ENCODE measurements around the gene FN3K.

FN3K gene

GRCh38 chr17:82703935-82704865 lies 31.2 kb upstream of the FN3K start:
- no peak for DNase-seq

DNA sequence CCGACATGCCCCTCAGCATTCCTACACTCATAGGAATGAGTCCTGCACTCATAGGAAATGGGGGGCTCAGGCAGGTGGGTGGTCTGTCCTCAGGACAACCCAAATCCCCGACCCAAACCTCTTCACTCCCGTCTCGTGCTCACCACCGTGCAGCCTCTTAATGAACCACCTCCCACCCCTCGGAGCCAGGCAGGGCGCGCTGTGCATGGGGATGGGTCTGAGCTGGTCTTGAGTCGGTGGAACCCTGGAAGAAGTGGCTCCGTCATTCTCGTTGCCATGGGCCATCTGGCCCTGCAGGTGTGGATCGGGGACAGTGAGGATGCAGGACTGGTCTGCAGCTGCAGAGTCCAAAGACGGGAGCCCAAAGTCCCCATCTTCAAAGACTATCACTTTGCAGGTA lies 30.5 kb upstream of the FN3K start:
- no peak for DNase-seq

DNA sequence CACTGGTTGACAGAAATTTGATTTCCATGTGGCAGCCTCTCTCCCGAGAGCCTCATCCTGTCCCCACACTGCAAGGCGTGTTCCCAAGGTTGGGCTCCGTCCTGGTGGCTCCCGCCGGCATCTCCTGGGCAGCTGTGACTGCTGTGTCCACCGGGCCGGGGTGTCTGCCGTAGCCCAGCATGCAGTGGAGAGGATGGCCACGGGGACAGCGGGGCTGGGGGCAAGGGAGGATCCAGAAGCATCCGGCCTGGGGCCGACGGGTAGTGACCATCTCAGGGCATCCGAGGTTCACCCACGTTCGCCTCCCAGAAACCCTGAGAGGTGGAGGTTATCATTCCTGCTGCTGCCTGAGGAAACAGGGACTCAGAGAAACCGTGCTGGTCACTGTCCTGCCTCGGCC lies 29.7 kb upstream of the FN3K start:
- DNase-seq: no peak

GRCh38 chr17:82709024-82709675 lies 26.3 kb upstream of the FN3K start:
- no peak for DNase-seq

DNA sequence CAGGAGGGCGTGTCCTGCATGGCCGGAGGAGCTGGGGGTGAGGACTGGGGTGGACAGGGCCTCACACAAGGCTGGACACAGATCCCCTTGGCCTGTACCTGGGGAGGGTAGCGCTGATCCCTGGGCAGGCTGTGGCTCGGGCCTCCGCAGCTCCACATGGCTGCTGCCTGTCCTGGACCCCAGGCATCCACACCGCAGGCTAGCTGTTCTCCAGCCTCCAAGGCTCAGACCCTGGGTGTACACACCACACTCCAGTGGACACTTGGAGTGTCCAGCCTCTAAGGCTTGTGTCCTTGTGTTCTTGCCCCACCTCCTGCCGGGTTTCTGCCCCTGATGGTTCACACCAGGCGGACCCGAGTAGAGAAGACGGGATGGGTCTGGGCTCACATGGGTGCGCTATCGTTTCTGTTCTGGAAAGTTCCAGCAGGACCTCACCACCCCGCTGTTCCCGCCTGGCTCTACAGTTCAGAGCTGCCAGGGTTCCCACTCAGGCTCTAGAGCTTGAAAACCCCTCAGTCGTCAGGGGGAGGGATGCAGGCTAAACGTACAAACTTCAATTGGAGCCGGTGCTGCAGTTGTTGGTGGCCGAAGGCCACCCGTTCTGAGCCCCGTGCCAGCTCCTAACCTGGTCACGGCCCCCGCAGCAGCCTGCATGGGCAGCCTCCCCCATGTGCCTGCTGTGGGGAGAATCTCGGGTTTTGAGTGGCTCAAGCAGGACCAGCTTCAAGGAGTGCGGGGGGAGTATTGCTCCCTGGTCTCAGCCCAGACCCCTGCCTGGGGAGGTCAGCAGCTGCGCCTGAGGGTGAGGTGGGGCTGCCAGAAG lies 25.5 kb upstream of the FN3K start:
- DNase-seq: no peak

- no peak for DNase-seq
These were observed 24.7 kb upstream of the FN3K start for GRCh38 chr17:82710499-82711232.

GRCh38 chr17:82713071-82713723 lies 22.2 kb upstream of the FN3K start:
- no peak for DNase-seq

GRCh38 chr17:82716203-82717010 lies 19.0 kb upstream of the FN3K start, which contains the start of gene FN3KRP:
FN3KRP (plus strand) TSS chr17:82716706; CDS start chr17:82716756, 50 bp downstream.
- peak; percentile 94 for DNase-seq

GRCh38 chr17:82718986-82719685 lies 16.3 kb upstream of the FN3K start:
- DNase-seq: no peak

- DNase-seq: no peak
These were observed 15.2 kb upstream of the FN3K start for GRCh38 chr17:82720204-82720603.

DNA sequence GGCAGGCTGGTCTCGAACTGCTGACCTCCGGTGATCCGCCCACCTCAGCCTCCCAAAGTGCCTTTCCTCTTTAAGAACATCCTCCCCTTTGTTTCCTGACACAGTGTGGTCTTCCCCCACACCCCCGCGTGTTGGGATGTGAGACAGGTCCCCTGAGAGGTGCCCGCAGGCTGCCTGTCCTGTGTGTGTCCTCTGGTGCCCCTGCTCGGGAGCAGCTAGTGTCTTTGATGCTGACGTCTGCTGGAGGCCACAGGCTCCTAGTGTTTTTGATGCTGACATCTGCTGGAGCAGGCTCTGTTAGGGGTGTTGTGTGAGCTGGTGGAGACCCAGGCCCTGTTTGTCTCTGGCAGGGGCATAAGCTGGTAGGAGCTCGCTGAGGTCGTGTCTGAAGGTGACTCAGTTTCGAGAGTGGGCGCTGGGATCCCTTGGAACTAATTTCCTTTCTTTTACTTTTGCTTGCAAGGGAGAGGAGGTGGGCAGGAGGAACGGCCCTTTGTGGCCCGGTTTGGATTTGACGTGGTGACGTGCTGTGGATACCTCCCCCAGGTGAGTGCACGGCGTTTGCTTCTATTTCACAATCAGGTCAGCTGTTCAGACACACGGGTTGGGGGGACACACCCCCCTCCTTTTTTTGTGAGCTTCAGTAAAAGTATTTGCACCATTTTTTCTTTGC lies 12.9 kb upstream of the FN3K start:
- DNase-seq: no peak

- no peak for DNase-seq
These were observed 12.1 kb upstream of the FN3K start for GRCh38 chr17:82723169-82723807.

DNA sequence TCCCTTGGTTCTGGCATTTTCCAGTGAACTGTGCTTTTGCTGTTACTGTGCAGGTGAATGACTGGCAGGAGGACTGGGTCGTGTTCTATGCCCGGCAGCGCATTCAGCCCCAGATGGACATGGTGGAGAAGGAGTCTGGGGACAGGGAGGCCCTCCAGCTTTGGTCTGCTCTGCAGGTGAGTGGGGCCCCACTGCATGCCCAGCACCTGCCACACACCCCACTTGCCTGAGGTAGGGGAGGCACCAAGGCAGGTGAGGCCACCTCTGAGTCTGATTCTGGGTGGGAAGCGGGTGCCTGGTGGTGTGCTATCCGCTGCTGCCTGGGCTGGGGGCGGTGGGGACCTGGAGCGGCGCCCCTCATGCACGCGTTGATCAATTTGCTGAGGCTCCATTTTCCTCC lies 9.0 kb upstream of the FN3K start:
- DNase-seq: no peak

GRCh38 chr17:82729479-82730260 lies 5.7 kb upstream of the FN3K start:
- no peak for DNase-seq

DNA sequence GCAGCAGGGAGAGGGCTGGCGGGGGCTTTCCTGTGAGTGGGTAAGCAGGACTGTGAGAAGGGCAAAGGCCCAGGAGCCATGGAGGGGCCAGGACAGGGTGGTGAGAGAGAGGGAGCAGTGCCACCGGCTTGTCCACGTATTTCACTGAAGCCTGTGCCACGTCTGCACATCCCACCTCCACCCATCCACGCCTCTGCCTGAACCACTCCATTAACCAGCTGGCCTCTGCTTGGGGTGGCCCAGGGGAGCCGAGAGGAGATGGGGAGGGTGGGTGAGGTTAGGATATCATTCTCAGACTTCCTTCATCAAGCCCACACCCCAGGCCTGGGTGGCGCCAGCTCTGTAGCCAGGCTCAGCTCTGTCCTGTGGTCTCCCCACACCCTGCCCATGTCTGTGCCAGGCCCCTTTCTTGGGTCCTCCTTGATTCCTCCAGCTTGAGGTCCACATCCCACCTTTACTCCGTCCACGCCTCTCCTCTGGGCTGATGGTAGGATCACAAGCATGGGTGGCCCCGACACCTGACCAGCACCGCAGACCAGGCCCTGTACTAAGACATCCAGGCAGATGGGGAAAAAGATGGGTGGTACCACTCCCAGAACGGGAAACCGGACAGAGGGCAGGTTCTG lies 3.2 kb upstream of the FN3K start:
- DNase-seq: no peak

- DNase-seq: no peak
These were observed 1.2 kb downstream of the FN3K start for GRCh38 chr17:82736511-82737185.
